ENCODE data around the gene XXYLT1. TPM values are rescaled to one million over a fixed set of nuclear protein-coding genes. Genes with fewer than 3 reads are reported as not detected.

XXYLT1 gene
- total and polyA plus RNA-seq, 2 of the 8 experiments (the other 6 are each of a cell fraction or from before 2014, with no cell fraction given) = 18.9 to 23.8 TPM

DNA sequence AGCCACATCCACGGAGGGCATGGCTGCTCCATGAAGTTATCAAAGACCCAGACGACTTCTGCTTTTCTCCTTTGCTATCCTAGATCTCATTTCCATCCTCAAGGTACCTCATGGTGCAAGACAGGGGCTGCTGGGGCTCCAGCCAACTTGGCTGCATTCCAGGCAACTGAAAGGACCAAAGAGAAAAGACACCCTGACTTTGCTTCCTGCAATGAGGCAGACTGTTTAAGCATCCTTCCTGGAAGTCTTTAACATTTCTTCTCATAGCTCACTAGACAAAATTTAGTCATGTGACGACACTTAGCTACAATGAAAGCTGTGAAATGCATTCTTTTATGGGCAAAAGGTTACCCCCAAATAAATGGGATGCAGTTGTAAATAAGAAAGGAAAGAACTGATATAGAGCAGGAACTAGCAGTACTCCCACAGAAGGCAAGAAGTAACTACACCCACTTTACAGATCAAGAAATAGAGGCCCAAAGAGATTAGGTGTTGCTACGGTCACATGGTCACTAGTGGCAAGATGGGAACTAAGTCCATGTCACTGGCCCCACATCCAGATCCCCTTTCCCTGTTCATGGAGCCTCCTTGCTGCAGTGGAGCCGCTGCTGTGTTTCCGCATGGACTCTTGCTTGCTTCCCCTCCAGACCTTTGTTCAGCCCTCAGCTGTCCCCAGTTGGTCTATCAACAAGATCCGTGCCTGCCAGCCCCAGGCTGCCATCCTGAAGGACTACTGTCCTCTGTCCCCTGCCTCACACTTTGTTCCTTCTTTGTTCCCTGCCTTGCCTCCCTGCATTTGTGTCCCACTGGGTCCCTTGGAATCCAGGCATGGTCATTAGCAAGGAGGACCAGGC lies 107.0 kb downstream of the XXYLT1 start (continued):
- TF ChIP-seq SIRT6 (IDR thresholded peaks at IDR 0.05; ENCODE audit: low read length) = no peak
- TF ChIP-seq SP4 (IDR thresholded peaks at IDR 0.05; ENCODE audit: low read length) = no peak
- TF ChIP-seq TAF7 (optimal IDR thresholded peaks at IDR 0.05; ENCODE audit: borderline replicate concordance, low read depth, low read length) = no peak
- TF ChIP-seq, protein P1, sequence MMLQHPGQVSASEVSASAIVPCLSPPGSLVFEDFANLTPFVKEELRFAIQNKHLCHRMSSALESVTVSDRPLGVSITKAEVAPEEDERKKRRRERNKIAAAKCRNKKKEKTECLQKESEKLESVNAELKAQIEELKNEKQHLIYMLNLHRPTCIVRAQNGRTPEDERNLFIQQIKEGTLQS (IDR thresholded peaks at IDR 0.05; ENCODE audit: insufficient read depth, low read depth, low read length) = no peak
